ENCODE data around the gene BDNF. TPM values are rescaled to one million over a fixed set of nuclear protein-coding genes. Genes with fewer than 3 reads are reported as not detected.
A peak's percentile ranks its signal among the peaks of the same experiment; 100 is the strongest.

BDNF gene
- polyA plus RNA-seq, 1 experiment, result 47.4 TPM

DNA sequence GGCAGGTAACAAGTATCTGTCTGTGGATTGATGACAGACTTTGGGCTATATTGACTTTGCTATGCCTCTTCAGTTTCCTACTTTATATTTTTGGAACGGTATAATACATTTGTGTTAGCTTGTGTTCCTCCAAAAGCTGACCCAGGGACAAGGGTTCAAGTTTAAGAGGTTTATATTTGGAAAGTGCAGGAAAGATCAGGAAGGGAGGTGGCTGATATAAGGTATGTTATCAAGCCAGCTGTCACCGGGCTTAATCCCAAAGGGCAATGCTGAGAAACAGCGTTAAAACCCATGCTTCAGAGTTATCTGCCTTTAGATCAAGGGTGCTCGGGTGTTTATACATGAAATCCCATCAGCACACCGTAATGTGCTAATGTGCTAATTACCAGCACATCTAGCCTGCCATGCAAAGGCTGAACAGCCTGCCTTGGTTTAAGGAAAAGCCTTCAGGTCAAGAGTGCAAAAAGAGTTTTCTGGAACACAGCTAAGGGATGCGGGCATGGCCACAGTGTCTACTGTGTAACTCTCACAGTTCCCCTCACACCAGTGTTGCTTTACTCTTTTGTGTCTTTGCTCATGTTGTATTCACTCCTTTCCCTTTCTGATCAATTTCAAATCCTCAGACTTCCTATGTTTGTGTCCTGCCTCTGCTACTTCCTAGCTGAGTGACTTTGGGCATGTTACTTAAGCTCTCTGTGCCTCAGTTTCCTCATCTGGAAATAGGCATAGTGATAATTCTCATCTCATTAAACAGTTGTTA, 77.5 kb downstream of the BDNF start:
- TF ChIP-seq CTCF (IDR thresholded peaks at IDR 0.05; ENCODE audit: insufficient read depth, low read depth, low read length), result no peak
- DNase-seq (ENCODE audit: low read depth), result no peak
- Histone ChIP-seq H3K27me3 (ENCODE audit: control insufficient read depth, insufficient read depth, low read length) (peaks cover 1% of the 10 kb centered on the region), H3K36me3 (ENCODE audit: control insufficient read depth, insufficient read depth, low read length) (no peaks in the 10 kb centered on the region), H3K4me3 (ENCODE audit: low read depth, low read length) (no peak overlapping the region)
- CTCF ChIA-PET, result no interaction called here
- POLR2A ChIA-PET, result no interaction called here

- TF ChIP-seq CTCF (IDR thresholded peaks at IDR 0.05; ENCODE audit: insufficient read depth, low read depth, low read length), result no peak
- ChIA-PET POLR2A (no interaction called here), CTCF (no interaction called here)
- peak; percentile 22 for DNase-seq (ENCODE audit: low read depth)
- Histone ChIP-seq H3K27me3 (ENCODE audit: control insufficient read depth, insufficient read depth, low read length) (peaks cover 1% of the 10 kb centered on the region; the same call in 1 of the 2 replicates), H3K4me3 (ENCODE audit: low read depth, low read length) (no peak overlapping the region), H3K36me3 (ENCODE audit: control insufficient read depth, insufficient read depth, low read length) (no peaks in the 10 kb centered on the region)
These were observed 78.7 kb downstream of the BDNF start for GRCh38 chr11:27621405-27622161.

DNA sequence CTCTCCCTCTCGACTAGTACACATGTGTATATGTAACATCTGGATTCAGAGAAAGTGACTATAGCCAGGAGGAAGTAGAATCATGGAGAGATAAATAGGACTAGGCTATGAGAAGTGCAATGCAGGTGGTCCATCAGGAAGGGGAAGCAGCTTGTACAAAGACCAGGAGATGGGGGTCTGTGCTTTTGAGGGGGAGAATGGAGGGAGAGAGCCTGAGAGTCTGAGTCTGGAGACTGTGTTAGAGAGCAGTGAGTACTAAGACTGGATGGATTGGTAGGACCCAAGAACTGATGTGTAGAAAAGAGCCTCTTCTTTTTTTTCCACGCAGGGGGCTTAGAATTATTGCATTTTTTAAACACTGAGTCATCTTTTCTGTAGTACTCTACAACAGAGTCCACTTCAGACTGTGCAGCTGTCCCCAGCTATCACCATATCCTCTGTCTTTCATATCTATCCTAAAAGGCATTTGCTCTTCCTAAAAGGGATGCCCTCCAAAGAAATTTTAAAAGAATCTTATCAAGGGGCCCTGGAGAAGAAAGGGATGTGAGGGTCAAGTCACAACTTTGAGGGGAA, 80.4 kb downstream of the BDNF start:
- CTCF ChIA-PET, result no interaction called here
- Histone ChIP-seq H3K36me3 (ENCODE audit: control insufficient read depth, insufficient read depth, low read length) (no peaks in the 10 kb centered on the region), H3K4me3 (ENCODE audit: low read depth, low read length) (no peak overlapping the region), H3K27me3 (ENCODE audit: control insufficient read depth, insufficient read depth, low read length) (no peaks in the 10 kb centered on the region)
- no peak for DNase-seq (ENCODE audit: low read depth)
- POLR2A ChIA-PET, result no interaction called here
- no peak for TF ChIP-seq CTCF (IDR thresholded peaks at IDR 0.05; ENCODE audit: insufficient read depth, low read depth, low read length)

- no peak for TF ChIP-seq CTCF (IDR thresholded peaks at IDR 0.05; ENCODE audit: insufficient read depth, low read depth, low read length)
- ChIA-PET POLR2A (no interaction called here), CTCF (no interaction called here)
- DNase-seq (ENCODE audit: low read depth), result no peak
- Histone ChIP-seq H3K4me3 (ENCODE audit: low read depth, low read length) (no peak overlapping the region), H3K36me3 (ENCODE audit: control insufficient read depth, insufficient read depth, low read length) (no peaks in the 10 kb centered on the region), H3K27me3 (ENCODE audit: control insufficient read depth, insufficient read depth, low read length) (no peaks in the 10 kb centered on the region)
These were observed 81.1 kb downstream of the BDNF start for GRCh38 chr11:27619039-27619574.

DNA sequence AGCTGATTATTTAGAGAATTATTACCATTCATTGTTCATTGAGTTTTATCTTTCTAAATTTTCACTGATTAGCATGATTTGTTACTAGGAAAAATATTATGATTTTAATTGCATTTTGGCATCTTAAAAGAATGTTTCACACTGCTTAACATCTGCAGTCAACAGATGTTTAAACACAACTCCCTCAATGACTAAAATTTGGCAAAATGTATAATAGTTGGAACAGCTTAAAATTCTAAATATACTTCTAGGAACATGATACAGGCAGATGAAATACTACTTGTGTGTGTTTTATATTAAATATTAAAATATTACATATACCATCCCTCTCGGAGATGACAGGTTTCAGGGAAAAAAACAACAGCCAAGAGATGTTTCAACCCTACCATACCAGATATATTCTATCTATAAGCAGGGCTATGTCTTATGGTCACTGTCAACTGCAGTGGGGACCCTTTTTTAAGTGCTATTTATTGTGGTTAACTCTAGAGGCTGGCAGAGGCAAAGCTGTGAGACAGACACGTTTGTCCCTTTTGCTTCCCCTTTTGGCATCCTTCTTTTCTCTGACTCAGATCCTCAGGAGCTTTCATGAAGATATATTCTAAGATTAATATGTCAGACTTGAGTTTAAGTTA, 81.9 kb downstream of the BDNF start:
- H3K4me3 ChIP-seq (ENCODE audit: low read depth, low read length), result no peak overlapping the region
- CTCF ChIA-PET, result no interaction called here
- no peaks in the 10 kb centered on the region for H3K27me3 ChIP-seq (ENCODE audit: control insufficient read depth, insufficient read depth, low read length)
- no peaks in the 10 kb centered on the region for H3K36me3 ChIP-seq (ENCODE audit: control insufficient read depth, insufficient read depth, low read length)
- POLR2A ChIA-PET, result no interaction called here
- no peak for DNase-seq (ENCODE audit: low read depth)
- TF ChIP-seq CTCF (IDR thresholded peaks at IDR 0.05; ENCODE audit: insufficient read depth, low read depth, low read length), result no peak
